Measurements from ENCODE around the gene PSMB5.

DNA sequence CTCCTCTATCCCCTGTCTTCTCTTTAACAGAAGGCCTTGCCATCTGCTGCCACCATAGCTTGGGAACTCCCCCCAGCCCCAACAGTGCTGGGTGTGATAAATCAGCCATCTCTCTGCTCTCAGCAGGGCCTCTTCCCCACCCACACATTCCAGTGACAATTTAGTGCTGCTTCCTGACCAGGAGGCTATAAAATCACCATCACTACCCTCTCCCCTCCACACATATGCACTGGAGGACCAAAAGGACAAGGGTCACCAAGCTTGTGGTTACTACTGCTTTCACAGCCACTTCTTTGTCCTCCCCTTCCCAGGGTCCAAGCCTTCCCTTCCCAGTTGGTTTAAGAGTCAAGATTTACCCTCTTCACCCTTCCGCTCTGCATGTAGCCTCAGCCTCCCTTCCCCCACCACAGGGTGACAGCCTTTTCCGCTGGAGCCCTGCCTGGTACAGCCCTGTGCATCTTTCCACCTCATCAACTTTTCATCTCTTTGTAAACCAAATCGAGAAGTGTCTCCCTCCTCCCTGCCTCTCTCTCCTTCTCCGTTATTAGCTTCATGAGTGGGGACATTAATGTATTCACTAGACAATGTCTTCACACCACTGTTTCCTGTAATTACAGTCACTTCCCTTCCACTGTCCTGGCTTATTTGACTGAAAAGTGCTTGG, 9.4 kb downstream of the PSMB5 start:
- TF ChIP-seq EZH2 (IDR thresholded peaks at IDR 0.05): no peak
- TF ChIP-seq POLR2AphosphoS5 (IDR thresholded peaks at IDR 0.05; ENCODE audit: borderline replicate concordance, low read depth, low read length): peak; percentile 23; the same call in 1 of the 2 replicates
